SK-N-SH treated with all-trans-retinoic acid at 6 μM for 48 hours (cell line): Measurements from ENCODE around the gene EIF4E.

Experiments used
- ARNTL ChIP-seq: fragments of 450-650 bp; formaldehyde crosslinking; IDR thresholded peaks from 2 replicates; pipeline ENCODE4 v1.5.0; 2020; ENCODE audit warnings: low read depth, mild to moderate bottlenecking, moderate library complexity, borderline replicate concordance
- ISL1 ChIP-seq: fragments of 250-450 bp; sonication (Bioruptor Pico); IDR thresholded peaks from 2 replicates; pipeline ENCODE4 v2.1.2; 2022; ENCODE audit warnings: mild to moderate bottlenecking, moderate library complexity
- SNAI2 ChIP-seq: fragments of 250-450 bp; sonication (Bioruptor Pico); IDR thresholded peaks from 2 replicates; pipeline ENCODE4 v1.5.0; 2020; ENCODE audit warnings: mild to moderate bottlenecking, moderate library complexity
- TCF4 ChIP-seq: fragments of 250-450 bp; sonication (Bioruptor Pico); IDR thresholded peaks from 2 replicates; pipeline ENCODE4 v1.8.0; 2021; ENCODE audit warnings: mild to moderate bottlenecking, moderate library complexity, borderline replicate concordance
- TOX ChIP-seq: fragments of 250-450 bp; sonication (Bioruptor Pico); IDR thresholded peaks from 2 replicates; pipeline ENCODE4 v1.8.0; 2021; ENCODE audit warnings: mild to moderate bottlenecking, moderate library complexity, borderline replicate concordance
- ZFP3 ChIP-seq: fragments of 250-450 bp; sonication (Bioruptor Pico); IDR thresholded peaks from 2 replicates; pipeline ENCODE4 v1.5.0; 2020; ENCODE audit warnings: mild to moderate bottlenecking, moderate library complexity
- ZFP30 ChIP-seq: fragments of 450-650 bp; formaldehyde crosslinking; IDR thresholded peaks from 2 replicates; pipeline ENCODE4 v1.5.0; 2022; ENCODE audit warnings: mild to moderate bottlenecking, moderate library complexity
- ZNF565 ChIP-seq: fragments of 450-650 bp; formaldehyde crosslinking; conservative IDR thresholded peaks from 2 replicates; pipeline ENCODE4 v1.5.0; 2020; ENCODE audit warnings: low read depth, mild to moderate bottlenecking, moderate library complexity
- ZNF70 ChIP-seq: fragments of 450-650 bp; formaldehyde crosslinking; IDR thresholded peaks from 2 replicates; pipeline ENCODE4 v1.5.0; 2020; ENCODE audit warnings: mild to moderate bottlenecking, moderate library complexity
- TF ChIP-seq, protein P1 (sequence below): fragments of 250-450 bp; sonication (Bioruptor Pico); IDR thresholded peaks from 2 replicates; pipeline ENCODE4 v1.8.0; 2020; ENCODE audit warnings: mild to moderate bottlenecking, moderate library complexity, borderline replicate concordance
- TF ChIP-seq, protein P2 (sequence below): fragments of 250-450 bp; sonication (Bioruptor Pico); IDR thresholded peaks from 2 replicates; pipeline ENCODE4 v1.5.1; 2020; ENCODE audit warnings: low read depth, mild to moderate bottlenecking, moderate library complexity
- TF ChIP-seq, protein P3 (sequence below): fragments of 250-450 bp; sonication (Bioruptor Pico); IDR thresholded peaks from 2 replicates; pipeline ENCODE4 v1.5.0; 2020; ENCODE audit warnings: mild to moderate bottlenecking, moderate library complexity

DNA sequence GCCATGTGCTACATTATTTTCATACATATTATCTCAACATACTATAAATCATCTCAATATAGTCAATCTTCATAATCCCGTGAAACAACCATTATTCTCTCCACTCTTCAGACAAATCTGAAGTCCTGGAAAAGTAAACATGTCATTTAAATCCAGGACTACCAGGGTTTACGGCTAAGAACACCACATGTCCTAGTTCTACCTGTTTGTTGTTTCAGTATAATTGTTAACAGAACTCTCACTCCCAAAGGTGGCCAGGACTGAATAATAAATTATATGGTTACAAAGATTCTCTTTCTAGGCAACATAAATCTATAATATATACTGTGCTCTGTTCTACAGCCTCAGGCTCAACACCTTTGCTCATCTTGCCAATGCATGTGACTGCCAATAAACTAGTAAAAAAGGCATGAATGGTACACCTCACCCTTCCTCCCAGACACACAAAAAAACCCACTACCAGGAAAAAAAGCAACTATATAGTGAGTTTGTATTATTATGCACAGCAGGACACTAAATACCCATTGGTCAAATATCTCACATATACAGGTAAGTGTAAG, 20.1 kb downstream of the EIF4E start:
- no peak for TF ChIP-seq TCF4
- TF ChIP-seq, protein P1, sequence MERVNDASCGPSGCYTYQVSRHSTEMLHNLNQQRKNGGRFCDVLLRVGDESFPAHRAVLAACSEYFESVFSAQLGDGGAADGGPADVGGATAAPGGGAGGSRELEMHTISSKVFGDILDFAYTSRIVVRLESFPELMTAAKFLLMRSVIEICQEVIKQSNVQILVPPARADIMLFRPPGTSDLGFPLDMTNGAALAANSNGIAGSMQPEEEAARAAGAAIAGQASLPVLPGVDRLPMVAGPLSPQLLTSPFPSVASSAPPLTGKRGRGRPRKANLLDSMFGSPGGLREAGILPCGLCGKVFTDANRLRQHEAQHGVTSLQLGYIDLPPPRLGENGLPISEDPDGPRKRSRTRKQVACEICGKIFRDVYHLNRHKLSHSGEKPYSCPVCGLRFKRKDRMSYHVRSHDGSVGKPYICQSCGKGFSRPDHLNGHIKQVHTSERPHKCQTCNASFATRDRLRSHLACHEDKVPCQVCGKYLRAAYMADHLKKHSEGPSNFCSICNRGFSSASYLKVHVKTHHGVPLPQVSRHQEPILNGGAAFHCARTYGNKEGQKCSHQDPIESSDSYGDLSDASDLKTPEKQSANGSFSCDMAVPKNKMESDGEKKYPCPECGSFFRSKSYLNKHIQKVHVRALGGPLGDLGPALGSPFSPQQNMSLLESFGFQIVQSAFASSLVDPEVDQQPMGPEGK (CRISPR knock-in tag) = no peak
- no peak for TF ChIP-seq ZNF70 (CRISPR knock-in tag)
- no peak for TF ChIP-seq ISL1 (CRISPR knock-in tag)
- TF ChIP-seq ZFP30 (CRISPR knock-in tag) = no peak
- TF ChIP-seq ARNTL (CRISPR knock-in tag) = no peak
- no peak for TF ChIP-seq ZFP3
- TF ChIP-seq, protein P2, sequence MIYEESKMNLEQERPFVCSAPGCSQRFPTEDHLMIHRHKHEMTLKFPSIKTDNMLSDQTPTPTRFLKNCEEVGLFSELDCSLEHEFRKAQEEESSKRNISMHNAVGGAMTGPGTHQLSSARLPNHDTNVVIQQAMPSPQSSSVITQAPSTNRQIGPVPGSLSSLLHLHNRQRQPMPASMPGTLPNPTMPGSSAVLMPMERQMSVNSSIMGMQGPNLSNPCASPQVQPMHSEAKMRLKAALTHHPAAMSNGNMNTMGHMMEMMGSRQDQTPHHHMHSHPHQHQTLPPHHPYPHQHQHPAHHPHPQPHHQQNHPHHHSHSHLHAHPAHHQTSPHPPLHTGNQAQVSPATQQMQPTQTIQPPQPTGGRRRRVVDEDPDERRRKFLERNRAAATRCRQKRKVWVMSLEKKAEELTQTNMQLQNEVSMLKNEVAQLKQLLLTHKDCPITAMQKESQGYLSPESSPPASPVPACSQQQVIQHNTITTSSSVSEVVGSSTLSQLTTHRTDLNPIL (CRISPR knock-in tag) = no peak
- TF ChIP-seq SNAI2 (CRISPR knock-in tag) = no peak
- TF ChIP-seq, protein P3, sequence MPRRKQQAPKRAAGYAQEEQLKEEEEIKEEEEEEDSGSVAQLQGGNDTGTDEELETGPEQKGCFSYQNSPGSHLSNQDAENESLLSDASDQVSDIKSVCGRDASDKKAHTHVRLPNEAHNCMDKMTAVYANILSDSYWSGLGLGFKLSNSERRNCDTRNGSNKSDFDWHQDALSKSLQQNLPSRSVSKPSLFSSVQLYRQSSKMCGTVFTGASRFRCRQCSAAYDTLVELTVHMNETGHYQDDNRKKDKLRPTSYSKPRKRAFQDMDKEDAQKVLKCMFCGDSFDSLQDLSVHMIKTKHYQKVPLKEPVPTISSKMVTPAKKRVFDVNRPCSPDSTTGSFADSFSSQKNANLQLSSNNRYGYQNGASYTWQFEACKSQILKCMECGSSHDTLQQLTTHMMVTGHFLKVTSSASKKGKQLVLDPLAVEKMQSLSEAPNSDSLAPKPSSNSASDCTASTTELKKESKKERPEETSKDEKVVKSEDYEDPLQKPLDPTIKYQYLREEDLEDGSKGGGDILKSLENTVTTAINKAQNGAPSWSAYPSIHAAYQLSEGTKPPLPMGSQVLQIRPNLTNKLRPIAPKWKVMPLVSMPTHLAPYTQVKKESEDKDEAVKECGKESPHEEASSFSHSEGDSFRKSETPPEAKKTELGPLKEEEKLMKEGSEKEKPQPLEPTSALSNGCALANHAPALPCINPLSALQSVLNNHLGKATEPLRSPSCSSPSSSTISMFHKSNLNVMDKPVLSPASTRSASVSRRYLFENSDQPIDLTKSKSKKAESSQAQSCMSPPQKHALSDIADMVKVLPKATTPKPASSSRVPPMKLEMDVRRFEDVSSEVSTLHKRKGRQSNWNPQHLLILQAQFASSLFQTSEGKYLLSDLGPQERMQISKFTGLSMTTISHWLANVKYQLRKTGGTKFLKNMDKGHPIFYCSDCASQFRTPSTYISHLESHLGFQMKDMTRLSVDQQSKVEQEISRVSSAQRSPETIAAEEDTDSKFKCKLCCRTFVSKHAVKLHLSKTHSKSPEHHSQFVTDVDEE (CRISPR knock-in tag) = no peak
- no peak for TF ChIP-seq ZNF565
- TF ChIP-seq TOX = no peak
